Hepatocyte (in vitro differentiated cells): Measurements from ENCODE around the gene GRIN2D. TPM values are rescaled to one million over a fixed set of nuclear protein-coding genes. Genes with fewer than 3 reads are reported as not detected.

Experiments
- DNase-seq: peaks from one replicate; pipeline ENCODE4 v3.0.0-alpha.2; 2016; ENCODE audit warnings: low spot score
- H2AFZ ChIP-seq: fragments of 200-600 bp; sonication (generic); 2 replicates; pipeline ENCODE4 v1.6.0; 2016; ENCODE audit warnings: antibody characterized with exemption, mild to moderate bottlenecking
- H3K27ac ChIP-seq: fragments of 200-600 bp; sonication (generic); 2 replicates; pipeline ENCODE4 v1.5.1; 2016; ENCODE audit warnings: mild to moderate bottlenecking
- H3K27me3 ChIP-seq: fragments of 200-600 bp; sonication (generic); 2 replicates; pipeline ENCODE4 v1.6.1; 2016
- H3K36me3 ChIP-seq: fragments of 200-600 bp; sonication (generic); replicated peaks from 2 replicates; pipeline ENCODE4 v1.5.1; 2016; ENCODE audit warnings: low read depth; ENCODE audit not compliant: insufficient read depth
- H3K4me1 ChIP-seq: fragments of 200-600 bp; sonication (generic); 2 replicates; pipeline ENCODE4 v1.5.1; 2016; ENCODE audit warnings: mild to moderate bottlenecking, moderate library complexity; ENCODE audit not compliant: insufficient read depth
- H3K4me2 ChIP-seq: fragments of 200-600 bp; sonication (generic); 2 replicates; pipeline ENCODE4 v1.6.0; 2016
- H3K4me3 ChIP-seq: fragments of 200-600 bp; sonication (generic); 2 replicates; pipeline ENCODE4 v1.5.1; 2016; ENCODE audit warnings: mild to moderate bottlenecking
- H3K79me2 ChIP-seq: fragments of 200-600 bp; sonication (generic); 2 replicates; pipeline ENCODE4 v1.6.0; 2017; ENCODE audit warnings: mild to moderate bottlenecking
- H3K9me2 ChIP-seq: fragments of 200-600 bp; sonication (generic); replicated peaks from 2 replicates; pipeline ENCODE4 v1.6.0; 2017; ENCODE audit warnings: mild to moderate bottlenecking; ENCODE audit not compliant: insufficient read depth
- H3K9me3 ChIP-seq: fragments of 200-600 bp; sonication (generic); 2 replicates; pipeline ENCODE4 v1.5.1; 2016; ENCODE audit warnings: low read depth, mild to moderate bottlenecking
- H4K20me1 ChIP-seq: fragments of 200-600 bp; sonication (generic); 2 replicates; pipeline ENCODE4 v1.6.0; 2016; ENCODE audit warnings: mild to moderate bottlenecking; ENCODE audit not compliant: insufficient read depth, poor library complexity, severe bottlenecking
- EZH2 ChIP-seq: fragments of 200-600 bp; sonication (generic); IDR thresholded peaks from 2 replicates; pipeline ENCODE4 v1.6.1; 2016; ENCODE audit warnings: antibody characterized with exemption, mild to moderate bottlenecking, borderline replicate concordance
- EZH2phosphoT487 ChIP-seq: fragments of 200-600 bp; sonication (generic); IDR thresholded peaks from one replicate; pipeline ENCODE4 v1.6.1; 2018; ENCODE audit warnings: antibody characterized with exemption, mild to moderate bottlenecking, low read depth, moderate library complexity; ENCODE audit not compliant: unreplicated experiment, severe bottlenecking
- WGBS: methylation state at CpG from one replicate; pipeline ENCODE4 v1.1.6; 2016; ENCODE audit warnings: low lambda C conversion rate; ENCODE audit errors: missing lambda C conversion rate; 5-methylcytosine and 5-hydroxymethylcytosine counted together
- polyA plus RNA-seq: library from polyadenylated mRNA; unstranded; fragments of >200 nt; fragmentation: Nextera tagmentation; extraction: Ambion mirVana; gene quantifications from 2 replicates; pipeline ENCODE4 v1.2.1, GENCODE V29; 2016
- total RNA-seq: library from RNA; depleted of rRNA; stranded (reverse); fragments of >200 nt; gene quantifications from 2 replicates; pipeline ENCODE4 v1.2.3, GENCODE V29; 2014
- TF ChIP-seq, protein P1 (sequence below): fragments of 200-600 bp; sonication (generic); IDR thresholded peaks from 2 replicates; pipeline ENCODE4 v1.5.1; 2016; ENCODE audit warnings: antibody characterized with exemption, mild to moderate bottlenecking; ENCODE audit not compliant: poor library complexity

Gene GRIN2D
- total and polyA plus RNA-seq, 2 experiments from 2014 or later: 1.00 to 2.1 TPM

DNA sequence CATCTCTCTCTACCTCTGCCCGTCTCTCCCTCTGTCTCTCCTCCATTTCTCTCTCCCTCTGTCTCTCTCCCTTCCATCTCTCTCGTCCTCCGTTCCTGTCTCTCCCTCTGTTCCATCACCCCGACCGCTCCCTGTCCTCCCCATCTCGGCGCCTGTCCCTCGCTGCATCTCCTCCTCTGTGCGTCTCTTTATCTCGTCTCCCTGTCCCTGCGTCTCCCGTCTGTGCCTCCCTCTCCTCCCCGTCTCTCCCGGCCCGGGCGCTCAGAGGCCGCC, 4.6 kb downstream of the GRIN2D start:
- Histone ChIP-seq H3K9me2 (no peaks in the 10 kb centered on the region), H3K4me2 (peak overlapping the region; percentile 85), H3K79me2 (no peaks in the 10 kb centered on the region), H2AFZ (peak overlapping the region; percentile 78), H3K27me3 (peaks cover 47% of the 10 kb centered on the region), H3K36me3 (no peaks in the 10 kb centered on the region), H3K4me1 (peaks cover 38% of the 10 kb centered on the region), H4K20me1 (no peaks in the 10 kb centered on the region), H3K4me3 (peak overlapping the region; percentile 36), H3K9me3 (no peaks in the 10 kb centered on the region), H3K27ac (peak overlapping the region; percentile 48)
- 8% methylated on average over 9 of the region's 17 CpGs for WGBS
- DNase-seq: no peak
- TF ChIP-seq, protein P1, sequence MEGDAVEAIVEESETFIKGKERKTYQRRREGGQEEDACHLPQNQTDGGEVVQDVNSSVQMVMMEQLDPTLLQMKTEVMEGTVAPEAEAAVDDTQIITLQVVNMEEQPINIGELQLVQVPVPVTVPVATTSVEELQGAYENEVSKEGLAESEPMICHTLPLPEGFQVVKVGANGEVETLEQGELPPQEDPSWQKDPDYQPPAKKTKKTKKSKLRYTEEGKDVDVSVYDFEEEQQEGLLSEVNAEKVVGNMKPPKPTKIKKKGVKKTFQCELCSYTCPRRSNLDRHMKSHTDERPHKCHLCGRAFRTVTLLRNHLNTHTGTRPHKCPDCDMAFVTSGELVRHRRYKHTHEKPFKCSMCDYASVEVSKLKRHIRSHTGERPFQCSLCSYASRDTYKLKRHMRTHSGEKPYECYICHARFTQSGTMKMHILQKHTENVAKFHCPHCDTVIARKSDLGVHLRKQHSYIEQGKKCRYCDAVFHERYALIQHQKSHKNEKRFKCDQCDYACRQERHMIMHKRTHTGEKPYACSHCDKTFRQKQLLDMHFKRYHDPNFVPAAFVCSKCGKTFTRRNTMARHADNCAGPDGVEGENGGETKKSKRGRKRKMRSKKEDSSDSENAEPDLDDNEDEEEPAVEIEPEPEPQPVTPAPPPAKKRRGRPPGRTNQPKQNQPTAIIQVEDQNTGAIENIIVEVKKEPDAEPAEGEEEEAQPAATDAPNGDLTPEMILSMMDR: no peak
- no peak for TF ChIP-seq EZH2
- no peak for TF ChIP-seq EZH2phosphoT487

DNA sequence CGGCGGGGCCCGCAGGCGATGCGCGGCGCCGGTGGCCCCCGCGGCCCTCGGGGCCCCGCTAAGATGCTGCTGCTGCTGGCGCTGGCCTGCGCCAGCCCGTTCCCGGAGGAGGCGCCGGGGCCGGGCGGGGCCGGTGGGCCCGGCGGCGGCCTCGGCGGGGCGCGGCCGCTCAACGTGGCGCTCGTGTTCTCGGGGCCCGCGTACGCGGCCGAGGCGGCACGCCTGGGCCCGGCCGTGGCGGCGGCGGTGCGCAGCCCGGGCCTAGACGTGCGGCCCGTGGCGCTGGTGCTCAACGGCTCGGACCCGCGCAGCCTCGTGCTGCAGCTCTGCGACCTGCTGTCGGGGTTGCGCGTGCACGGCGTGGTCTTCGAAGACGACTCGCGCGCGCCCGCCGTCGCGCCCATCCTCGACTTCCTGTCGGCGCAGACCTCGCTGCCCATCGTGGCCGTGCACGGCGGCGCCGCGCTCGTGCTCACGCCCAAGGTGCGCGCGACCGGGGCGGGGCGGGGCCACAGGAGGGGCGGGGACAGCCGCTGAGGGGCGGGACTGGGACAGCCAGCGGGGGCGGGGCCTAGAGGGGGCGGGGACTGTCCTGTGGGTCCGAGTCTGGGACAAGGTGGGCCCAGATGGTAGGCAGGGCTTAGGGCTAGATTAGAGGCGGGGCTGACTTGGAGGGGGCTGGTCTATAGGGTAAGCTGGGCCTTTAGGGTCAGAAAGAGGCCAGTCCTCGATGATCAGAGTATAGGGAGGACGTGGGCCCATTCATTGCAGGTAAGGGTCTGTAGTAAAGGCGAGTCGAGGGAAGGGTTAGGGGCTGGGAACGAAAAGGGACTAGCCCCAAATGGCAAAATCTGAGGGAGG, 5.1 kb downstream of the GRIN2D start:
- Histone ChIP-seq H3K9me2 (no peaks in the 10 kb centered on the region), H3K79me2 (no peaks in the 10 kb centered on the region), H4K20me1 (no peaks in the 10 kb centered on the region), H3K27me3 (peaks cover 41% of the 10 kb centered on the region), H3K4me2 (peak overlapping the region; percentile 85), H2AFZ (peak overlapping the region; percentile 78), H3K4me1 (peaks cover 33% of the 10 kb centered on the region), H3K4me3 (peak overlapping the region; percentile 36), H3K36me3 (no peaks in the 10 kb centered on the region), H3K27ac (peak overlapping the region; percentile 52), H3K9me3 (no peaks in the 10 kb centered on the region)
- peak; percentile 90 for DNase-seq
- no peak for TF ChIP-seq EZH2
- TF ChIP-seq, protein P1: no peak
- no peak for TF ChIP-seq EZH2phosphoT487
- WGBS: 11% methylated on average over 55 of the region's 104 CpGs

DNA sequence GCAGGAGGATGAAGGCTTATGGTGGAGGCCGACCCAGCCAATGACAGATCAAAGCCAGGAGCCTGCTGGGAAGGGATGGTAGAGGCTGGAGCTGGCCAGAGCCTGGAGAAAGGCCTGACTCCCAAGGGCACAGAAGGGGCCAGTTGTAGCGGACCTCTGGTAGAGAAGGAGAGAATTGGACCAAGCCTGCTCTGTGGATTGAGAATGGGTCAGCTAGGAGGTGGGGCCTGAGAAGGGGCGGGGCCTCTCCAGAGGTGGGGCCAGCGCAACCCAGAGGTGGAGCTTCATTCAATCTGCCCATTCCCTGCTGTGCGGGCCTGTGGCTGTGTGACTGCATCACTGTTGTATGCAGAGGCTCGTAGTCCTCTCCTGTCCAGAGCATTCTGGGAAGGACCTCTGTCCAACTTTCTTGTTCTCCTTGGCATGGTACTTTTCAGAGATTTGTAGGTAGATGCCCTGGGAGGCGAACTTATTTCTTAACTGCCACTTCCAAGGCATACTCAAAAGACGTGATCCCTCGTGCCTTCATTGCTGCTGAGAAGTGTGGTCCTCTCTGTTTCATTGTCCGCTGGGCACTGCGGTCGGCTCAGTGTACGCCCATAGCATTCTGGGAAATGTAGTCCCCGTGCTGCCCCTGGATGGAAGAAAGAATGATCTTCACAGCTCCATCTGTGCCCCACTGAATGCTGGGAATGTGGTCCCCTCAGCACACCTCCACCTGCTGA, 6.7 kb downstream of the GRIN2D start:
- Histone ChIP-seq H3K27ac (peak overlapping the region; percentile 37), H3K9me3 (no peaks in the 10 kb centered on the region), H3K27me3 (peaks cover 28% of the 10 kb centered on the region), H2AFZ (peak overlapping the region; percentile 79), H3K9me2 (no peaks in the 10 kb centered on the region), H3K4me2 (peak overlapping the region; percentile 73), H4K20me1 (no peaks in the 10 kb centered on the region), H3K36me3 (no peaks in the 10 kb centered on the region), H3K79me2 (no peaks in the 10 kb centered on the region), H3K4me1 (peaks cover 23% of the 10 kb centered on the region), H3K4me3 (no peak overlapping the region)
- no peak for TF ChIP-seq EZH2phosphoT487
- TF ChIP-seq, protein P1: no peak
- no peak for TF ChIP-seq EZH2
- DNase-seq: peak; percentile 70
- 38% methylated on average over 14 of the region's 14 CpGs for WGBS
